ENCODE data around the gene FN3K. TPM values are rescaled to one million over a fixed set of nuclear protein-coding genes. Genes with fewer than 3 reads are reported as not detected.
"Not testable (repeated sequence)": the region's sequence is repeated elsewhere in the genome, so short reads cannot be mapped to it uniquely, and the experiment has no call there.

The FN3K gene
- total RNA-seq, 8 experiments from 2014 or later = 1.0 to 11.3 (median 4.9) TPM

DNA sequence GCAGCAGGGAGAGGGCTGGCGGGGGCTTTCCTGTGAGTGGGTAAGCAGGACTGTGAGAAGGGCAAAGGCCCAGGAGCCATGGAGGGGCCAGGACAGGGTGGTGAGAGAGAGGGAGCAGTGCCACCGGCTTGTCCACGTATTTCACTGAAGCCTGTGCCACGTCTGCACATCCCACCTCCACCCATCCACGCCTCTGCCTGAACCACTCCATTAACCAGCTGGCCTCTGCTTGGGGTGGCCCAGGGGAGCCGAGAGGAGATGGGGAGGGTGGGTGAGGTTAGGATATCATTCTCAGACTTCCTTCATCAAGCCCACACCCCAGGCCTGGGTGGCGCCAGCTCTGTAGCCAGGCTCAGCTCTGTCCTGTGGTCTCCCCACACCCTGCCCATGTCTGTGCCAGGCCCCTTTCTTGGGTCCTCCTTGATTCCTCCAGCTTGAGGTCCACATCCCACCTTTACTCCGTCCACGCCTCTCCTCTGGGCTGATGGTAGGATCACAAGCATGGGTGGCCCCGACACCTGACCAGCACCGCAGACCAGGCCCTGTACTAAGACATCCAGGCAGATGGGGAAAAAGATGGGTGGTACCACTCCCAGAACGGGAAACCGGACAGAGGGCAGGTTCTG lies 3.2 kb upstream of the FN3K start:
- peaks cover 6 to 9% of the 10 kb centered on the region in 2 donors for H3K4me1 ChIP-seq (replicated peaks in 1 of 2)
- H3K27ac ChIP-seq = no peak overlapping the region
- ATAC-seq (replicated peaks in 6 of 8) = no peak
- in situ Hi-C loops (cut with MboI; ENCODE audit: low pct_unique_long_range_greater_than_20kb in 2 of 9, low sequenced_read_pairs in 9 of 9, unreplicated experiment in 9 of 9) = no loop called here
- H3K4me3 ChIP-seq = no peak overlapping the region
- 100% methylated on average over 1 to 3 of the region's 13 CpGs; no CpG with 5 or more reads in 6 of the 10 experiments for WGBS, 10 experiments

- H3K4me3 ChIP-seq = peak overlapping the region in 2 of 5 donors; percentile 50 to 74
- 60 to 100% (median 77%) methylated on average over 1 to 4 of the region's 18 CpGs; no CpG with 5 or more reads in 5 of the 10 experiments for WGBS, 10 experiments
- in situ Hi-C loops (cut with MboI; ENCODE audit: low pct_unique_long_range_greater_than_20kb in 2 of 9, low sequenced_read_pairs in 9 of 9, unreplicated experiment in 9 of 9) = no loop called here
- no peak overlapping the region for H3K27ac ChIP-seq
- no peak for ATAC-seq (replicated peaks in 6 of 8)
- peaks cover 6 to 9% of the 10 kb centered on the region in 2 donors for H3K4me1 ChIP-seq (replicated peaks in 1 of 2)
These were observed 1.2 kb downstream of the FN3K start for GRCh38 chr17:82736511-82737185.

DNA sequence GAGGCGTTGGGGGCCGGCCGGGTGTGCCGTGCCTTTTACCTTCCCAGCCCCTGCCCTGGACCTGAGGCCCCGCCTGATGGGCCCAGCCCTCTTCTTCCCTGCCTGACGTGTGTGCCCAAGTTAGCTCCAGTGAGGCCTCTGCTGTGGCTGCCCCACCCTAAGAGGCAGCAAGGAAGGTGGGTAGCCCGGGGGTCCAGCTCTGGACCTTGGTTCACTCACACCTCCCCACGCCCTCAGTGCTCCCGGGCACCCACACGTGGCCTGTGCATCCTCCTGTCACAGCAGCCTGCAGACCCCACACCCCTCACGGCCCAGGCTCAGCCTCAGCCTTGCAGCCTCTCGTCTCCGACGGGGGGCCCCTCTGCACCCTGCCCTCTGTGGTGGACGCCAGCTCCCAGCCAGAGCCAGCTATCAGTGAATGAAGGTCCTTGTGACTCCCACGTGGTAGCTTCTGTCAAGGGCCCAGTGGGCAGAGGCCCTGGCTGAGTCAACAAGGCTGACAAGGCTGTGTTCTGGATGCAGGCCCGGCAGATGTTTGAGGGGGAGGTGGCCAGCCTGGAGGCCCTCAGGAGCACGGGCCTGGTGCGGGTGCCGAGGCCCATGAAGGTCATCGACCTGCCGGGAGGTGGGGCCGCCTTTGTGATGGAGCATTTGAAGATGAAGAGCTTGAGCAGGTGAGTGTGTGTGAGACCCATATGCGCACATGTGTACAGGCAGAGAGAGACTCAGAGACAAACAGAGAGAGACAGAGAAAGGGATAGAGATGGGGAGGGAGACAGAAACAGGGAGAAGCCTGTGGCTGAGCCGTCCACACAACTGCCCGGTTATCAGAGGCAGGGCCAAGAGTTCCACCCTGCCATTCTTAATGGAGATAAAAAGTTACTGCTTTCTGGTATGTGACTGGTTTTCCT lies 2.8 kb downstream of the FN3K start:
- Histone ChIP-seq H3K4me1 (replicated peaks in 1 of 2) (peaks cover 6 to 9% of the 10 kb centered on the region in 2 donors), H3K4me3 (no peak overlapping the region), H3K27ac (no peak overlapping the region)
- peak in 1 of 8 experiments; percentile 49 for ATAC-seq (replicated peaks in 6 of 8)
- in situ Hi-C loops (cut with MboI; ENCODE audit: low pct_unique_long_range_greater_than_20kb in 2 of 9, low sequenced_read_pairs in 9 of 9, unreplicated experiment in 9 of 9) = no loop called here
- 40 to 100% (median 100%) methylated on average over 1 to 8 of the region's 26 CpGs; no CpG with 5 or more reads in 3 of the 10 experiments for WGBS, 10 experiments

DNA sequence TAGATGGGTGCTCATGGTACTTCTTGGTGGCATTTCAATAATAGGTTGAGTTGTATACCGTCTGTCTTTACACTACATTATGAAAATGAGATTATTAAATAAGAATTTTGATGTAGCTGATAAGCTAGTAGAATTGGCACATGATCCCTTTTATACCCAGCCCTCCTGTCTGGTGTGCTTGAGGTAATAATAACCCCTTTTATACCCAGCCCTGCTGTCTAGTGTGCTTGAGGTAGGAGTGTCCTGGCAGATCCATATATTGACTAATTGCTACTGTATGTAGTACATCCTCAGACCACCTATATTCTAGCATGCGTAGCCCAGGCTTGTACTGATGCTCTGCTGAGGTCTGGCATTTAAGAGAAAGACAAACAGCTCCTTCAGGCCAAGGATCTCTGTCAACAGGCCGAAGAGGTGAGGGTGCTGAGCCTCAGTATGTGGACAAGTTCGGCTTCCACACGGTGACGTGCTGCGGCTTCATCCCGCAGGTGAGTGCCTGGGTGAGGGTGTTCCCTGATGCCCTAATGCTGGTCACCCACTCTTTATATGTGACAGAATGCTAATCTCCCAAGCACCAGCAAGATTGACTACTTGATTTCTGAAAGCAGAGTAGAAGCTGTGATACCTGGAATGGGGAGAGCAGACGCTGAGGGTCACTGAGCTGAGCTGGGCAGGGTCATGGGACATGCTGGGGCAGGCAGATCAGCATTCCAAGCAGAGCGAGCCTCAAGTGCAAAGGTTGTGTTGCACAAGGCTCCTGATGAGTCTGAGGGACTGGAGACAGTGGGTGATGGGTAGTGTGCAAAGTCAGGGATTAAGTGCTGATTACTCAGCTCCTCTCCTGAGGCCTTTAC lies 5.7 kb downstream of the FN3K start:
- H3K4me3 ChIP-seq = no peak overlapping the region
- in situ Hi-C loops (cut with MboI; ENCODE audit: low pct_unique_long_range_greater_than_20kb in 2 of 9, low sequenced_read_pairs in 9 of 9, unreplicated experiment in 9 of 9) = no loop called here
- H3K4me1 ChIP-seq (replicated peaks in 1 of 2) = peaks cover 2 to 9% of the 10 kb centered on the region in 2 donors
- WGBS, 10 experiments = 17 to 100% (median 95%) methylated on average over 1 to 8 of the region's 10 CpGs; no CpG with 5 or more reads in 1 of the 10 experiments
- H3K27ac ChIP-seq = no peak overlapping the region
- ATAC-seq (replicated peaks in 6 of 8) = no peak

GRCh38 chr17:82743344-82744219 lies 8.2 kb downstream of the FN3K start:
- no peak overlapping the region for H3K4me3 ChIP-seq
- in situ Hi-C loops (cut with MboI; ENCODE audit: low pct_unique_long_range_greater_than_20kb in 2 of 9, low sequenced_read_pairs in 9 of 9, unreplicated experiment in 9 of 9) = no loop called here
- peaks cover 0 to 4% of the 10 kb centered on the region in 2 donors for H3K4me1 ChIP-seq (replicated peaks in 1 of 2)
- 60 to 100% (median 100%) methylated on average over 2 of the region's 16 CpGs; no CpG with 5 or more reads in 7 of the 10 experiments for WGBS, 10 experiments
- ATAC-seq (replicated peaks in 6 of 8) = peak in 3 of 8 experiments; percentile 16 to 31 (median 30)
- H3K27ac ChIP-seq = no peak overlapping the region

DNA sequence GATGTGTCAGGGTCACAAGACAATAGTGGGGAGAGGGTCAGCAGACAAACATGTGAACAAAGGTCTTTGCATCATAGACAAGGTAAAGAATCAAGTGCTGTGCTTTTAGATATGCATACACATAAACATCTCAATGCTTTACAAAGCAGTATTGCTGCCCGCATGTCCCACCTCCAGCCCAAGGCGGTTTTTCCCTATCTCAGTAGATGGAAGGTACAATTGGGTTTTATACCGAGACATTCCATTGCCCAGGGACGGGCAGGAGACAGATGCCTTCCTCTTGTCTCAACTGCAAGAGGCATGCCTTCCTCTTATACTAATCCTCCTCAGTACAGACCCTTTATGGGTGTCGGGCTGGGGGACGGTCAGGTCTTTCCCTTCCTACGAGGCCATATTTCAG lies 9.3 kb downstream of the FN3K start:
- H3K27ac ChIP-seq; H3K4me1 ChIP-seq (replicated peaks in 1 of 2); H3K4me3 ChIP-seq; ATAC-seq (replicated peaks in 6 of 8); in situ Hi-C loops (cut with MboI; ENCODE audit: low pct_unique_long_range_greater_than_20kb in 2 of 9, low sequenced_read_pairs in 9 of 9, unreplicated experiment in 9 of 9): not testable (repeated sequence)
- WGBS, 10 experiments = 44 to 80% methylated on average over 1 to 3 of the region's 7 CpGs; no CpG with 5 or more reads in 8 of the 10 experiments

DNA sequence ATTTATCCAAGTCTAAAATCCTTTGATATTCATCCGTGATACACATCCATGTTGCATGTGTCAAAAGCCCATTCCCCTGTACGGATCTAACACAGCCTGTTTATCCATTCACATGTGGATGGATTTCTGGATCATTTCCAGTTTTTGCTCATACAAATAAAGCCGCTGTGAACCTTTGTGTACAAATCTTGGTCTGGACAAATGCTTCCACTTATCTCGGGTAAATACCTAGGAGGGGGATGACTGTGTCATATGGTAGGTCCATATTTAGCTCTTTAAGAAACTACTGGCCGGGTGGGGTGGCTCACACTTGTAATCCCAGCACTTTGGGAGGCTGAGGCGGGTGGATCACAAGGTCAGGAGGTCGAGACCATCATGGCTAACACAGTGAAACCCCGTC lies 10.1 kb downstream of the FN3K start:
- peaks cover 0 to 4% of the 10 kb centered on the region in 2 donors for H3K4me1 ChIP-seq (replicated peaks in 1 of 2)
- in situ Hi-C loops (cut with MboI; ENCODE audit: low pct_unique_long_range_greater_than_20kb in 2 of 9, low sequenced_read_pairs in 9 of 9, unreplicated experiment in 9 of 9) = no loop called here
- 50 to 100% (median 73%) methylated on average over 1 to 7 of the region's 8 CpGs; no CpG with 5 or more reads in 4 of the 10 experiments for WGBS, 10 experiments
- no peak overlapping the region for H3K27ac ChIP-seq
- H3K4me3 ChIP-seq = no peak overlapping the region
- peak in 1 of 8 experiments; percentile 35 for ATAC-seq (replicated peaks in 6 of 8)

DNA sequence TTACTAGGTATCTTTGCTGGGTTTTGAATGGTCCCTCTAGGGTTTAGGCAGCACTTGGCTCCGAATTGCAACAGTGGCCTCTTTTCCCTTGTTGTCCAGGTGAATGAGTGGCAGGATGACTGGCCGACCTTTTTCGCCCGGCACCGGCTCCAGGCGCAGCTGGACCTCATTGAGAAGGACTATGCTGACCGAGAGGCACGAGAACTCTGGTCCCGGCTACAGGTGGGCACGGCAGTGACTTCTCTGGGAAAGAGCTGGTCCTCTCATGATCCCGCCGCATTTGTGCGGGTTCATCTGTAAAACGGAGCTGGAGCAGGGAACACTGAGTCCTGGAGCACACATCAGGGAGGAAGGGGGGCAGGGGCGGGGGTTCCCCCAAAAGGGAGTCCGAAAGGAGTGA lies 13.3 kb downstream of the FN3K start:
- in situ Hi-C loops (cut with MboI; ENCODE audit: low pct_unique_long_range_greater_than_20kb in 2 of 9, low sequenced_read_pairs in 9 of 9, unreplicated experiment in 9 of 9) = no loop called here
- no peak for ATAC-seq (replicated peaks in 6 of 8)
- Histone ChIP-seq H3K4me1 (replicated peaks in 1 of 2) (peaks cover 4 to 8% of the 10 kb centered on the region in 2 donors), H3K4me3 (no peak overlapping the region), H3K27ac (no peak overlapping the region)
- 50 to 100% (median 94%) methylated on average over 1 to 6 of the region's 16 CpGs; no CpG with 5 or more reads in 3 of the 10 experiments for WGBS, 10 experiments

GRCh38 chr17:82750241-82750908 lies 15.0 kb downstream of the FN3K start:
- peaks cover 12 to 14% of the 10 kb centered on the region in 2 donors for H3K4me1 ChIP-seq (replicated peaks in 1 of 2)
- peak overlapping the region in 4 of 5 donors; percentile 7 to 21 (median 13) for H3K4me3 ChIP-seq
- no peak for ATAC-seq (replicated peaks in 6 of 8)
- in situ Hi-C loops (cut with MboI; ENCODE audit: low pct_unique_long_range_greater_than_20kb in 2 of 9, low sequenced_read_pairs in 9 of 9, unreplicated experiment in 9 of 9) = loop anchor here in 1 of 9 experiments (25.0 kb wide), 1 partner anchor 88 kb away; no protein-coding TSS in a partner anchor
- H3K27ac ChIP-seq = no peak overlapping the region
- 40 to 100% (median 73%) methylated on average over 1 to 10 of the region's 40 CpGs; no CpG with 5 or more reads in 3 of the 10 experiments for WGBS, 10 experiments

DNA sequence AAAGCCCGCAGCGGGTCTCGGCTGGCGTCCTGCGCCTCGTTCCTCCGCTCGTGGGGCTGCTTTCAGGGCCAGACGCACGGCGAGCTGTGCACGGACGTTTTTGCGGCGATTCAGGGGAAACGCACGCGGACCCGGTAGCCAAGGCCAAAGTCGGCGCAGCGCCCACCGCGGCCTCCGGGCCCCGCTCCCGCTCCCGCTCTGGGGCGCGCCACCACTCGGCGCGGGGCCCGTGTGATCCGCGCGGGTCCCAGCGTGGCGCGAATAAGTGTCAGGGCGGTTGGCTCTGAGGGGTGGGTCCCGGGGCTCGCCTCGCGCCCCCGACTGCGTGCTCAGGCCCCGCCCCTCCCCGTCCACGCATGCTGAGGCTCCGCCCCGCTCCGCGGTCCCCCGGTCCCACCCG lies 15.8 kb downstream of the FN3K start:
- WGBS, 10 experiments = no CpG with 5 or more reads among the region's 56 CpGs
- peak overlapping the region; percentile 5 to 50 for H3K27ac ChIP-seq
- in situ Hi-C loops (cut with MboI; ENCODE audit: low pct_unique_long_range_greater_than_20kb in 2 of 9, low sequenced_read_pairs in 9 of 9, unreplicated experiment in 9 of 9) = loop anchor here in 1 of 9 experiments (25.0 kb wide), 1 partner anchor 89 kb away; no protein-coding TSS in a partner anchor
- H3K4me3 ChIP-seq = peak overlapping the region; percentile 40 to 72 (median 55)
- peak; percentile 6 to 53 (median 40) for ATAC-seq (replicated peaks in 6 of 8)
- peaks cover 20 to 22% of the 10 kb centered on the region in 2 donors for H3K4me1 ChIP-seq (replicated peaks in 1 of 2)

Measured in motor neuron (in vitro differentiated cells).